ENCODE measurements around the gene TUBG1. TPM values are rescaled to one million over a fixed set of nuclear protein-coding genes. Genes with fewer than 3 reads are reported as not detected.

Gene TUBG1
- total and polyA plus RNA-seq, 2 of the 8 experiments (the other 6 are each of a cell fraction or from before 2014, with no cell fraction given), result 109 to 208 TPM

DNA sequence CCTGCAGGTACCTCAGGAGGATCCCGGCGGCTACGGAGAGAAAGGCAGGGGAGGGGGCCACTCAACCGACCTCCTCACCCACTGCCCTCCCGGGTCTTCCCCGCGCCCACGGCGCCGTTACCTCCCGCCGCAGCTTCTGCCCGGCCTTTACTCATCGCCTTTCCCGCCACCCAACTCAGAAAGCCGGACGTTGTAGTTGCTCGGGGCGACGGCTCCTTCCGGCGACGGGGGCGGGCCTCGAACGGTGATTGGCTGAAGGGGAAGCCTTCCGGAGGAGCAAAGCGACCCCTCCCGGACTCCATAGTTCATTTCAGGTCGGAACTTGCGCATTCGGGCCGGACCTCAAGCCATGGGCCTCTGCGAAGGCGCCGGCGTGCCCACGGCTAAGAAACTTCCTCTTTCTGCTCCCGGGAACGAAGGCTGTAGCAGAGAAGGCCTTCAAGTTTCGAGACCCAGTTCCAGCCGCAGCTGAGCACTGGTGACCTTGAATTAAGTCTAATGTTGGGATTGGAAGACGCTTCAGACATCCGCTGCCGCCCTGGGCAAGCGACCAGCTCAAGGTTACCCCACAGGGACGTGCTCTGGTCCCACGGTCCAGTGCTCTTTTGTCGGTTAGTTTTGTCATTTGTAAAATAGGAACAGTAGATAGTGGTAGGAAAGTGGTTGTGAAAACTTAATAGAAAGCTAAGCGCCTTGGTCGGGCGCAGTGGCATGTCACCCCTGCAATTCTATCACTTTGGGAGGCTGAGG is 31.8 kb upstream of the TUBG1 start, which contains the start of gene PSMC3IP (continued):
- TF ChIP-seq SIN3A (conservative IDR thresholded peaks at IDR 0.05 in 1 of 2, IDR thresholded peaks at IDR 0.05 in 1 of 2; ENCODE audit: low read depth in 1 of 2, low read length in 2 of 2), result peak; percentile 67 to 88; a peak in 2 of 4 replicates
- TF ChIP-seq JUN (IDR thresholded peaks at IDR 0.05; ENCODE audit: low read depth, low read length), result no peak
- peak; percentile 60 to 76 for TF ChIP-seq POLR2A (IDR thresholded peaks at IDR 0.05; ENCODE audit: control extremely low read depth in 1 of 2, low read depth in 2 of 2, low read length in 2 of 2)
- TF ChIP-seq SP1 (IDR thresholded peaks at IDR 0.05; ENCODE audit: low read depth, low read length), result peak; percentile 84
- TF ChIP-seq, protein P1, sequence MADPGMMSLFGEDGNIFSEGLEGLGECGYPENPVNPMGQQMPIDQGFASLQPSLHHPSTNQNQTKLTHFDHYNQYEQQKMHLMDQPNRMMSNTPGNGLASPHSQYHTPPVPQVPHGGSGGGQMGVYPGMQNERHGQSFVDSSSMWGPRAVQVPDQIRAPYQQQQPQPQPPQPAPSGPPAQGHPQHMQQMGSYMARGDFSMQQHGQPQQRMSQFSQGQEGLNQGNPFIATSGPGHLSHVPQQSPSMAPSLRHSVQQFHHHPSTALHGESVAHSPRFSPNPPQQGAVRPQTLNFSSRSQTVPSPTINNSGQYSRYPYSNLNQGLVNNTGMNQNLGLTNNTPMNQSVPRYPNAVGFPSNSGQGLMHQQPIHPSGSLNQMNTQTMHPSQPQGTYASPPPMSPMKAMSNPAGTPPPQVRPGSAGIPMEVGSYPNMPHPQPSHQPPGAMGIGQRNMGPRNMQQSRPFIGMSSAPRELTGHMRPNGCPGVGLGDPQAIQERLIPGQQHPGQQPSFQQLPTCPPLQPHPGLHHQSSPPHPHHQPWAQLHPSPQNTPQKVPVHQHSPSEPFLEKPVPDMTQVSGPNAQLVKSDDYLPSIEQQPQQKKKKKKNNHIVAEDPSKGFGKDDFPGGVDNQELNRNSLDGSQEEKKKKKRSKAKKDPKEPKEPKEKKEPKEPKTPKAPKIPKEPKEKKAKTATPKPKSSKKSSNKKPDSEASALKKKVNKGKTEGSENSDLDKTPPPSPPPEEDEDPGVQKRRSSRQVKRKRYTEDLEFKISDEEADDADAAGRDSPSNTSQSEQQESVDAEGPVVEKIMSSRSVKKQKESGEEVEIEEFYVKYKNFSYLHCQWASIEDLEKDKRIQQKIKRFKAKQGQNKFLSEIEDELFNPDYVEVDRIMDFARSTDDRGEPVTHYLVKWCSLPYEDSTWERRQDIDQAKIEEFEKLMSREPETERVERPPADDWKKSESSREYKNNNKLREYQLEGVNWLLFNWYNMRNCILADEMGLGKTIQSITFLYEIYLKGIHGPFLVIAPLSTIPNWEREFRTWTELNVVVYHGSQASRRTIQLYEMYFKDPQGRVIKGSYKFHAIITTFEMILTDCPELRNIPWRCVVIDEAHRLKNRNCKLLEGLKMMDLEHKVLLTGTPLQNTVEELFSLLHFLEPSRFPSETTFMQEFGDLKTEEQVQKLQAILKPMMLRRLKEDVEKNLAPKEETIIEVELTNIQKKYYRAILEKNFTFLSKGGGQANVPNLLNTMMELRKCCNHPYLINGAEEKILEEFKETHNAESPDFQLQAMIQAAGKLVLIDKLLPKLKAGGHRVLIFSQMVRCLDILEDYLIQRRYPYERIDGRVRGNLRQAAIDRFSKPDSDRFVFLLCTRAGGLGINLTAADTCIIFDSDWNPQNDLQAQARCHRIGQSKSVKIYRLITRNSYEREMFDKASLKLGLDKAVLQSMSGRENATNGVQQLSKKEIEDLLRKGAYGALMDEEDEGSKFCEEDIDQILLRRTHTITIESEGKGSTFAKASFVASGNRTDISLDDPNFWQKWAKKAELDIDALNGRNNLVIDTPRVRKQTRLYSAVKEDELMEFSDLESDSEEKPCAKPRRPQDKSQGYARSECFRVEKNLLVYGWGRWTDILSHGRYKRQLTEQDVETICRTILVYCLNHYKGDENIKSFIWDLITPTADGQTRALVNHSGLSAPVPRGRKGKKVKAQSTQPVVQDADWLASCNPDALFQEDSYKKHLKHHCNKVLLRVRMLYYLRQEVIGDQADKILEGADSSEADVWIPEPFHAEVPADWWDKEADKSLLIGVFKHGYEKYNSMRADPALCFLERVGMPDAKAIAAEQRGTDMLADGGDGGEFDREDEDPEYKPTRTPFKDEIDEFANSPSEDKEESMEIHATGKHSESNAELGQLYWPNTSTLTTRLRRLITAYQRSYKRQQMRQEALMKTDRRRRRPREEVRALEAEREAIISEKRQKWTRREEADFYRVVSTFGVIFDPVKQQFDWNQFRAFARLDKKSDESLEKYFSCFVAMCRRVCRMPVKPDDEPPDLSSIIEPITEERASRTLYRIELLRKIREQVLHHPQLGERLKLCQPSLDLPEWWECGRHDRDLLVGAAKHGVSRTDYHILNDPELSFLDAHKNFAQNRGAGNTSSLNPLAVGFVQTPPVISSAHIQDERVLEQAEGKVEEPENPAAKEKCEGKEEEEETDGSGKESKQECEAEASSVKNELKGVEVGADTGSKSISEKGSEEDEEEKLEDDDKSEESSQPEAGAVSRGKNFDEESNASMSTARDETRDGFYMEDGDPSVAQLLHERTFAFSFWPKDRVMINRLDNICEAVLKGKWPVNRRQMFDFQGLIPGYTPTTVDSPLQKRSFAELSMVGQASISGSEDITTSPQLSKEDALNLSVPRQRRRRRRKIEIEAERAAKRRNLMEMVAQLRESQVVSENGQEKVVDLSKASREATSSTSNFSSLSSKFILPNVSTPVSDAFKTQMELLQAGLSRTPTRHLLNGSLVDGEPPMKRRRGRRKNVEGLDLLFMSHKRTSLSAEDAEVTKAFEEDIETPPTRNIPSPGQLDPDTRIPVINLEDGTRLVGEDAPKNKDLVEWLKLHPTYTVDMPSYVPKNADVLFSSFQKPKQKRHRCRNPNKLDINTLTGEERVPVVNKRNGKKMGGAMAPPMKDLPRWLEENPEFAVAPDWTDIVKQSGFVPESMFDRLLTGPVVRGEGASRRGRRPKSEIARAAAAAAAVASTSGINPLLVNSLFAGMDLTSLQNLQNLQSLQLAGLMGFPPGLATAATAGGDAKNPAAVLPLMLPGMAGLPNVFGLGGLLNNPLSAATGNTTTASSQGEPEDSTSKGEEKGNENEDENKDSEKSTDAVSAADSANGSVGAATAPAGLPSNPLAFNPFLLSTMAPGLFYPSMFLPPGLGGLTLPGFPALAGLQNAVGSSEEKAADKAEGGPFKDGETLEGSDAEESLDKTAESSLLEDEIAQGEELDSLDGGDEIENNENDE (IDR thresholded peaks at IDR 0.05; ENCODE audit: insufficient replicate concordance, low read length), result no peak
- no peak for TF ChIP-seq RNF2 (IDR thresholded peaks at IDR 0.05; ENCODE audit: borderline replicate concordance, low read depth, low read length, missing control alignments, poor library complexity, severe bottlenecking)
- peak in 1 of 2 experiments; percentile 49; a peak in 1 of 4 replicates for TF ChIP-seq HDAC2 (IDR thresholded peaks at IDR 0.05; ENCODE audit: borderline replicate concordance in 1 of 2, low read depth in 2 of 2, low read length in 2 of 2)
- TF ChIP-seq RFX5 (IDR thresholded peaks at IDR 0.05; ENCODE audit: borderline replicate concordance, low read depth, low read length), result no peak
- peak; percentile 77 for TF ChIP-seq ASH2L (IDR thresholded peaks at IDR 0.05; ENCODE audit: low read length)

Measured in H1 (cell line).